Common myeloid progenitor, CD34-positive (primary cell): ENCODE data around the gene MGST3.
"Not testable (repeated sequence)": the region's sequence is repeated elsewhere in the genome, so short reads cannot be mapped to it uniquely, and the experiment has no call there.

Experiments used
- CTCF ChIA-PET: fragments of 350-600 bp; sonication (Branson Sonifier 250); formaldehyde crosslinking; loops from one replicate; lab custom pipeline; 2021; ENCODE audit warnings: antibody characterized with exemption; lab: Charles Lee
- POLR2A ChIA-PET: fragments of 350-600 bp; sonication (Branson Sonifier 250); formaldehyde crosslinking; loops from one replicate; lab custom pipeline; 2021; ENCODE audit warnings: antibody characterized with exemption; lab: Charles Lee
- DNase-seq, 3 donors: peaks; one replicate each; pipeline versions ENCODE4 v3.0.0 to v3.0.0-alpha.2; 2013
- H3K27ac ChIP-seq, 2 experiments: 1 replicate in 1 of 2; 2 replicates in 1 of 2; pipeline ENCODE4 v1.7.0; 2013; ENCODE audit warnings: inconsistent platforms in 2 of 2, low read length in 2 of 2, mild to moderate bottlenecking in 2 of 2, low read depth in 1 of 2, moderate library complexity in 1 of 2; ENCODE audit not compliant: severe bottlenecking in 2 of 2, insufficient read depth in 1 of 2, poor library complexity in 1 of 2
- H3K27me3 ChIP-seq, 5 experiments: replicated peaks in 2 of 5; 1 replicate in 3 of 5; 2 replicates in 2 of 5; pipeline versions ENCODE4 v1.6.1 to v1.7.0; 2013; ENCODE audit warnings: low read length in 4 of 5, mild to moderate bottlenecking in 2 of 5, moderate library complexity in 2 of 5, inconsistent platforms in 1 of 5; ENCODE audit not compliant: insufficient read depth in 5 of 5, control insufficient read depth in 4 of 5
- H3K36me3 ChIP-seq, 4 experiments: 1 replicate in 2 of 4; 2 replicates in 2 of 4; pipeline versions ENCODE4 v1.6.1 to v1.7.0; 2013; ENCODE audit warnings: low read length in 3 of 4, control low read depth in 1 of 4, mild to moderate bottlenecking in 1 of 4; ENCODE audit not compliant: control insufficient read depth in 4 of 4, insufficient read depth in 4 of 4
- H3K4me1 ChIP-seq, 4 experiments: 1 replicate in 3 of 4; 2 replicates in 1 of 4; pipeline versions ENCODE4 v1.6.1 to v1.7.1; 2013; ENCODE audit warnings: low read length in 3 of 4, mild to moderate bottlenecking in 3 of 4, control low read depth in 1 of 4, inconsistent platforms in 1 of 4, moderate library complexity in 1 of 4; ENCODE audit not compliant: control insufficient read depth in 4 of 4, insufficient read depth in 4 of 4; ENCODE audit errors: control extremely low read depth in 1 of 4
- H3K4me3 ChIP-seq, 7 experiments: 1 replicate in 4 of 7; 2 replicates in 3 of 7; pipeline versions ENCODE4 v1.5.1 to v1.7.0; 2013; ENCODE audit warnings: mild to moderate bottlenecking in 7 of 7, low read length in 6 of 7, moderate library complexity in 6 of 7, inconsistent platforms in 2 of 7, low read depth in 2 of 7, control low read depth in 1 of 7; ENCODE audit not compliant: insufficient read depth in 4 of 7, control insufficient read depth in 1 of 7; ENCODE audit errors: extremely low read depth in 1 of 7
- H3K9me3 ChIP-seq, 5 experiments: 1 replicate in 4 of 5; 2 replicates in 1 of 5; pipeline versions ENCODE4 v1.6.1 to v1.7.1; 2013; ENCODE audit warnings: low read length in 4 of 5, mild to moderate bottlenecking in 2 of 5, inconsistent platforms in 1 of 5, low read depth in 1 of 5, moderate library complexity in 1 of 5; ENCODE audit not compliant: control insufficient read depth in 4 of 5, insufficient read depth in 2 of 5; ENCODE audit errors: control extremely low read depth in 1 of 5
- WGBS: methylation state at CpG from one replicate; pipeline ENCODE4 v1.1.5; 2013; ENCODE audit not compliant: insufficient coverage; 5-methylcytosine and 5-hydroxymethylcytosine counted together

MGST3 gene

DNA sequence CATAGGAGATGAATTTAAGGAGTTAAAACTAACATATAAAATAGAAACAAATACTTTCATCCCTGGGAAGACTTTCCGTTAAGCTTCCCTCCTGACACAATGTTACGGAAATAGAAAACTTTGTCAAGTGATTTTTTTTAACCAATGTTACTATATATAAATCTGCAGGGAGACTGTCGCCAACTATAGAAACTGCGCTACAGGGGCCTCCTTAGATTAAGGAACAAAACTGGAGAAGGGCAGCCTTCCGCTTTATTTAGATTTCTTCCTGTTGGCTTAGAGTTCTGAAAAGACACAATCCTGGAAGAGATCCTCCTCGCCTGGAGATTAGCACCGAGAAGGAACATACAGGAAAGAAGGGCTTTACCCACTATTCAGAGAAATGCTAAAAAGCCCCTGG lies 1.5 kb downstream of the MGST3 start:
- Histone ChIP-seq H3K36me3 (peaks cover 0 to 3% (median 0%) of the 10 kb centered on the region in 4 experiments), H3K27me3 (no peaks in the 10 kb centered on the region), H3K27ac (peak overlapping the region in 1 of 2 experiments; percentile 84), H3K4me3 (peak overlapping the region in 5 of 7 experiments; percentile 92 to 99 (median 95)), H3K9me3 (no peaks in the 10 kb centered on the region), H3K4me1 (peaks cover 14 to 28% (median 22%) of the 10 kb centered on the region in 4 experiments)
- 29% methylated on average over 4 of the region's 7 CpGs for WGBS
- ChIA-PET CTCF (interaction anchor here (0.6 to 1.9 kb wide), 5 partner anchors 12 to 92 kb away, joined by 3 to 5 read pairs (median 3); no protein-coding TSS in a partner anchor), POLR2A (interaction anchor here (0.6 kb wide), 2 partner anchors 12 to 246 kb away, joined by 3 read pairs; no protein-coding TSS in a partner anchor)
- peak in 1 of 3 donors; percentile 10 for DNase-seq

DNA sequence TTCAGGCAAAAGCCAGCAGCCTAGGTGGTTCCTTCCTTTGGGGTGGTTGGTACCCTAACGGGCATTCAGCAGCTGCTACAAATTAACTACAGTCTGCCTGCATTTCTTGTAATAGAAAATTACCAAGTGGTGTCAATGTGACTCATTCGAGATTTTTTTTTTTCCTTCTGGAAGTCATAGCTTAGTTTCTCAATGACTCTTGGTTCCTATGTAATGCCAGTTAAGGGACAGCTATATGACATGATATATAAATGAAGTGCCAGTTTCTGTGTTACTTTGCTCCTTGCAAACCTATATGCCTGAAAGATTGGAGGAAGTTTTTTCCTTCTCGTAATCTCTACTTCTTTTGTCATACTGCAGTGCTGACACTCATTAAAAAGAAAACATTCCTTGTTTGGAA lies 2.6 kb downstream of the MGST3 start:
- Histone ChIP-seq H3K4me3 (no peak overlapping the region), H3K27me3 (no peaks in the 10 kb centered on the region), H3K4me1 (peaks cover 14 to 31% (median 22%) of the 10 kb centered on the region in 4 experiments), H3K9me3 (no peaks in the 10 kb centered on the region), H3K27ac (no peak overlapping the region), H3K36me3 (peaks cover 0 to 3% (median 0%) of the 10 kb centered on the region in 4 experiments)
- peak in 2 of 3 donors; percentile 27 to 48 for DNase-seq
- WGBS: no CpG with 5 or more reads among the region's 3 CpGs
- CTCF ChIA-PET: interaction anchor here (0.7 to 1.9 kb wide), 2 partner anchors 11 to 225 kb away, joined by 3 to 5 read pairs; no protein-coding TSS in a partner anchor
- POLR2A ChIA-PET: no interaction called here

- ChIA-PET CTCF (no interaction called here), POLR2A (no interaction called here)
These were observed 3.3 kb downstream of the MGST3 start for GRCh38 chr1:165634154-165634921.

GRCh38 chr1:165635329-165635728 lies 4.3 kb downstream of the MGST3 start:
- Histone ChIP-seq H3K9me3 (no peaks in the 10 kb centered on the region), H3K4me3 (no peak overlapping the region), H3K4me1 (peaks cover 7 to 26% (median 14%) of the 10 kb centered on the region in 4 experiments), H3K27ac (no peak overlapping the region), H3K36me3 (peaks cover 0 to 3% (median 0%) of the 10 kb centered on the region in 4 experiments), H3K27me3 (no peaks in the 10 kb centered on the region)
- ChIA-PET POLR2A (no interaction called here), CTCF (no interaction called here)
- WGBS: 100% methylated on average over 1 of the region's 2 CpGs
- DNase-seq: no peak

More at GRCh38 chr1:165634154-165634921, 3.3 kb downstream of the MGST3 start:
- Histone ChIP-seq H3K9me3 (no peaks in the 10 kb centered on the region), H3K4me3 (no peak overlapping the region), H3K27ac (no peak overlapping the region), H3K36me3 (peaks cover 0 to 3% (median 0%) of the 10 kb centered on the region in 4 experiments), H3K4me1 (peaks cover 12 to 31% (median 21%) of the 10 kb centered on the region in 4 experiments), H3K27me3 (no peaks in the 10 kb centered on the region)
- 100% methylated on average over 2 of the region's 6 CpGs for WGBS
- DNase-seq: no peak

DNA sequence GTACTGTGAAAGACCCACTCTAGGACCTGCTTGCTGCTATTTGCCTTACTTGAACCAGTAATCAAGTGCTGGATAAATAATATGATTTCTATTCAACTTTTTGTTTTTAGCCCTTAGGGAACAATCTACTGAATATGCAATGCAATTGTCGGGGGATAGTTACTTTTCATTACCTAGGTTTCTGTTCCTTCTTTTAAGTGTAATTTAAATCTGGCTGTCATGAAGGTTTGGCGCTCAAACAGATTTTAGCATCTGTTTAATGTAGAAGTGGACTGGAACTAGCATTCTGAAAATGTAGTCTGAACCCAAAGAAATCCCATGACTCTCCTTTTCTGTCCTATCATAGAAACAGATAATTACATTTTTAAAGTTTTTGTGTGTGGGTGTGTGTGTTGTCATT lies 4.8 kb downstream of the MGST3 start:
- H3K4me3 ChIP-seq: no peak overlapping the region
- no peaks in the 10 kb centered on the region for H3K27me3 ChIP-seq
- H3K4me1 ChIP-seq: peaks cover 6 to 26% (median 12%) of the 10 kb centered on the region in 4 experiments
- H3K36me3 ChIP-seq: peaks cover 0 to 3% (median 0%) of the 10 kb centered on the region in 4 experiments
- POLR2A ChIA-PET: no interaction called here
- WGBS: 100% methylated on average over 1 of the region's 2 CpGs
- CTCF ChIA-PET: interaction anchor here (2.0 kb wide), 1 partner anchor 23 kb away, joined by 4 read pairs; no protein-coding TSS in a partner anchor
- no peak overlapping the region for H3K27ac ChIP-seq
- no peaks in the 10 kb centered on the region for H3K9me3 ChIP-seq
- DNase-seq: no peak

- Histone ChIP-seq H3K4me1 (peaks cover under 1 to 13% (median 2%) of the 10 kb centered on the region in 4 experiments), H3K27ac (no peak overlapping the region), H3K36me3 (peaks cover 0 to 3% (median 0%) of the 10 kb centered on the region in 4 experiments), H3K4me3 (no peak overlapping the region), H3K27me3 (no peaks in the 10 kb centered on the region), H3K9me3 (no peaks in the 10 kb centered on the region)
- 50% methylated on average over 1 of the region's 1 CpG for WGBS
- ChIA-PET POLR2A (no interaction called here), CTCF (interaction anchor here (0.7 to 2.0 kb wide), 3 partner anchors 11 to 45 kb away, joined by 3 to 5 read pairs (median 4); no protein-coding TSS in a partner anchor)
- no peak for DNase-seq
These were observed 6.4 kb downstream of the MGST3 start for GRCh38 chr1:165637427-165637826.

- WGBS: 97% methylated on average over 6 of the region's 7 CpGs
- H3K4me3 ChIP-seq, H3K9me3 ChIP-seq, H3K27ac ChIP-seq, POLR2A ChIA-PET, H3K4me1 ChIP-seq, H3K36me3 ChIP-seq, H3K27me3 ChIP-seq, DNase-seq, CTCF ChIA-PET: not testable (repeated sequence)
These were observed 7.2 kb downstream of the MGST3 start for GRCh38 chr1:165638211-165638610.
